Measurements from ENCODE around the gene GRAP2. TPM values are rescaled to one million over a fixed set of nuclear protein-coding genes. Genes with fewer than 3 reads are reported as not detected.

GRAP2 gene
- total and polyA plus RNA-seq, 2 of the 8 experiments (the other 6 are each of a cell fraction or from before 2014, with no cell fraction given) = 0.08 TPM; not detected in 1

DNA sequence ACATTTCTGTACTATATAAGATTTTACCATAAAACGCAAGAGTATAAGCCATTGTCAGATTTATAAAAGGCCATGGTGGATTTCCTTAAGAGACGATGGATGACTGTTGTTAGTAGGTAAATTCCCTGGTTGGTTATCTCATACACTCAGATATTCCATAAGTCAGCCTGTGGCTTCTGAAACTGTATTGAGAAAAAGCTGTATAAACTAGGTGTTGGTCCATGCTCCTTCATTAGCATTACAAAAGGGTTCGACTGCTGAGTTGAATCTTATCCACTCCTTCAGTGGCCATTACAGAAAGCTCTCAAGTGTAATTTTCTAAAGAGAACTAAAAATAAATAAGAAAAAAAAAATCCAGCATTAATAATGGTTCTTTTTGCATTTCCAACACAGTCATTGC, 5.3 kb downstream of the GRAP2 start:
- no peaks in the 10 kb centered on the region; a peak in 1 of 4 replicates for H3K9me3 ChIP-seq (ENCODE audit: insufficient read depth in 2 of 2, low read depth in 1 of 2, low read length in 1 of 2)
- H3K36me3 ChIP-seq (ENCODE audit: control insufficient read depth in 2 of 4, insufficient read depth in 4 of 4, low read length in 3 of 4) = no peaks in the 10 kb centered on the region
- H3K4ac ChIP-seq (replicated peaks; ENCODE audit: insufficient read length, low read depth, low read length) = no peak overlapping the region
- DNase-seq (ENCODE audit: low read depth in 1 of 2, low spot score in 2 of 2) (no peak), FAIRE-seq (no peak)
- H3K4me1 ChIP-seq (replicated peaks in 1 of 4; ENCODE audit: control insufficient read depth in 3 of 4, insufficient read depth in 4 of 4, low read length in 3 of 4) = no peaks in the 10 kb centered on the region
- H3K23ac ChIP-seq (ENCODE audit: insufficient read length) = no peak overlapping the region
- no peak overlapping the region for H3K18ac ChIP-seq (ENCODE audit: extremely low read depth, low read length)
- TF ChIP-seq CEBPB (IDR thresholded peaks at IDR 0.05; ENCODE audit: low read depth, low read length) = no peak
- TF ChIP-seq JUN (IDR thresholded peaks at IDR 0.05; ENCODE audit: low read depth, low read length) = no peak
- no peak for TF ChIP-seq POLR2AphosphoS5 (IDR thresholded peaks at IDR 0.05; ENCODE audit: low read depth, low read length)
- no peak overlapping the region for H2BK120ac ChIP-seq (replicated peaks; ENCODE audit: low read depth, low read length)
- 62% methylated on average over 3 of the region's 3 CpGs; no CpG with 5 or more reads in 1 of the 2 experiments for WGBS, 2 experiments (ENCODE audit: extremely low coverage in 1 of 2, insufficient coverage in 1 of 2, insufficient read length in 1 of 2, insufficient replicate concordance in 2 of 2, low coverage in 1 of 2, low lambda C conversion rate in 2 of 2, missing lambda C conversion rate in 1 of 2)
- H3K4me3 ChIP-seq (ENCODE audit: extremely low read depth in 1 of 4, insufficient read depth in 2 of 4, low read depth in 3 of 4, low read length in 4 of 4) = no peak overlapping the region; a peak in 1 of 8 replicates
- no peak overlapping the region for H2BK20ac ChIP-seq (ENCODE audit: low read length)
- no peak overlapping the region for H3K27ac ChIP-seq (ENCODE audit: low read depth, low read length)
- H2AK5ac ChIP-seq (ENCODE audit: low read depth, low read length) = no peak overlapping the region
- no peak overlapping the region for H2AFZ ChIP-seq (ENCODE audit: low read length)
- H2BK12ac ChIP-seq (ENCODE audit: low read depth, low read length) = no peak overlapping the region
- H3K4me2 ChIP-seq (ENCODE audit: insufficient read depth in 1 of 2, low read depth in 2 of 2, low read length in 2 of 2) = no peak overlapping the region
- H3K23me2 ChIP-seq (ENCODE audit: low read depth, low read length) = no peaks in the 10 kb centered on the region
- ChIA-PET POLR2A (ENCODE audit: partially characterized antibody) (no interaction called here), CTCF (ENCODE audit: partially characterized antibody) (interaction anchor here (0.7 kb wide), 1 partner anchor 262 kb away, joined by 3 read pairs; no protein-coding TSS in a partner anchor)
- H3K27me3 ChIP-seq (replicated peaks in 1 of 4; ENCODE audit: control insufficient read depth in 3 of 4, extremely low read depth in 1 of 4, insufficient read depth in 3 of 4, low read length in 3 of 4) = peaks cover 0 to 1% (median 0%) of the 10 kb centered on the region in 4 experiments; a peak in 1 of 7 replicates
- no peak overlapping the region for H2BK15ac ChIP-seq (ENCODE audit: low read length)
- no peak overlapping the region for H3K14ac ChIP-seq (ENCODE audit: insufficient read length)
- no peaks in the 10 kb centered on the region for H3K79me1 ChIP-seq (ENCODE audit: low read depth, low read length)
- no peaks in the 10 kb centered on the region for H4K20me1 ChIP-seq (replicated peaks in 1 of 2; ENCODE audit: control insufficient read depth in 1 of 2, insufficient read depth in 2 of 2, low read length in 2 of 2)
- H3K79me2 ChIP-seq (ENCODE audit: control insufficient read depth in 1 of 2, insufficient read depth in 2 of 2, low read length in 2 of 2) = no peaks in the 10 kb centered on the region
- H3K9ac ChIP-seq (replicated peaks in 1 of 4; ENCODE audit: extremely low read depth in 1 of 4, low read depth in 3 of 4, low read length in 3 of 4) = no peak overlapping the region
- no peak overlapping the region for H4K91ac ChIP-seq (replicated peaks; ENCODE audit: insufficient read length, low read length)
- no peak overlapping the region for H4K8ac ChIP-seq (ENCODE audit: extremely low read depth, insufficient read depth, low read length)
- H2BK5ac ChIP-seq (ENCODE audit: low read depth, low read length) = no peak overlapping the region
- no peak overlapping the region for H3K56ac ChIP-seq (replicated peaks; ENCODE audit: insufficient read length, low read depth, low read length)
- H4K5ac ChIP-seq (ENCODE audit: insufficient read length, low read depth, low read length) = no peak overlapping the region

Data from H1 (cell line).